Kidney (tissue), 22 donors: Measurements from ENCODE around the gene PPRC1. TPM values are rescaled to one million over a fixed set of nuclear protein-coding genes. Genes with fewer than 3 reads are reported as not detected.

Experiments
- DNase-seq, 5 donors: peaks; one replicate each; pipeline ENCODE4 v3.0.0-alpha.2; 2013 to 2020
- FAIRE-seq: peaks from 2 replicates; lab custom pipeline; 2012; peaks lifted over from hg19 to GRCh38; lab: Jason Lieb, UNC
- H3K27ac ChIP-seq, 2 donors: one replicate each; pipeline ENCODE4 v1.7.0; 2013; ENCODE audit warnings: low read depth in 2 of 2, low read length in 2 of 2, inconsistent platforms in 1 of 2
- H3K27me3 ChIP-seq: one replicate; pipeline ENCODE4 v1.7.1; 2013; ENCODE audit warnings: low read length, inconsistent platforms; ENCODE audit not compliant: control insufficient read depth, insufficient read depth
- H3K36me3 ChIP-seq, 3 donors: one replicate each; pipeline versions ENCODE4 v1.7.0 to v1.7.1; 2013; ENCODE audit warnings: low read length in 3 of 3, control low read depth in 1 of 3, inconsistent platforms in 1 of 3; ENCODE audit not compliant: insufficient read depth in 3 of 3, control insufficient read depth in 2 of 3
- H3K4me1 ChIP-seq, 3 donors: one replicate each; pipeline versions ENCODE4 v1.7.0 to v1.7.1; 2013; ENCODE audit warnings: low read length in 3 of 3, inconsistent platforms in 1 of 3, low read depth in 1 of 3; ENCODE audit not compliant: control insufficient read depth in 2 of 3, insufficient read depth in 2 of 3
- H3K4me3 ChIP-seq, 3 donors: one replicate each; pipeline versions ENCODE4 v1.7.0 to v1.8.1; 2013; ENCODE audit warnings: low read length in 3 of 3, control low read depth in 1 of 3, inconsistent platforms in 1 of 3
- H3K9ac ChIP-seq, 3 donors: one replicate each; pipeline versions ENCODE4 v1.7.0 to v1.7.1; 2013; ENCODE audit warnings: low read length in 3 of 3, control low read depth in 1 of 3, inconsistent platforms in 1 of 3
- H3K9me3 ChIP-seq, 3 donors: one replicate each; pipeline versions ENCODE4 v1.7.0 to v1.7.1; 2013; ENCODE audit warnings: low read length in 3 of 3, control low read depth in 1 of 3, inconsistent platforms in 1 of 3; ENCODE audit not compliant: control insufficient read depth in 2 of 3, insufficient read depth in 1 of 3
- intact Hi-C: fragments of 100-400 bp; cut with DNase I; formaldehyde crosslinking; loops from one replicate; pipeline ENCODE4 v1.11.1; 2022
- long read RNA-seq, 10 donors: library from polyadenylated mRNA in 1 of 10; unstranded in 1 of 10; transcript quantifications; one replicate each; pipeline ENCODE4 v2.0.0 and lab custom pipeline, GENCODE V29; 2021 to 2026
- polyA plus RNA-seq: library from polyadenylated mRNA; stranded (reverse); fragments of 350-450 nt; fragmentation: Illumina TruSeq; extraction: RNeasy Lipid Tissue Mini Kit (QIAGEN cat#74804); gene quantifications from one replicate; pipeline ENCODE4 v1.2.3, GENCODE V29; 2014; ENCODE audit warnings: low read depth, low replicate concordance; ENCODE audit not compliant: insufficient read depth
- total RNA-seq: library from RNA; stranded (reverse); fragmentation: NEBNext Ultra II Directional; extraction: Animal tissue kit (Norgen Biotek cat#: 25700); gene quantifications from one replicate; pipeline ENCODE4 v1.2.1, GENCODE V29; 2021
- TF ChIP-seq, protein P1 (sequence below): IDR thresholded peaks from 3 replicates; pipeline ENCODE4 v1.5.1; 2012; ENCODE audit warnings: mild to moderate bottlenecking, moderate library complexity, borderline replicate concordance; ENCODE audit not compliant: insufficient read depth; ENCODE audit errors: extremely low read depth
- donor health status: control.
- donor health status: control.
- donor health status: control.
- donor health status: control.
- donor health status: control.
- donor health status: DM: yes; HTN: yes; CAD: no.
- donor health status: Normal renal cell carcinoma (clear cell type).

Gene PPRC1, protein sequence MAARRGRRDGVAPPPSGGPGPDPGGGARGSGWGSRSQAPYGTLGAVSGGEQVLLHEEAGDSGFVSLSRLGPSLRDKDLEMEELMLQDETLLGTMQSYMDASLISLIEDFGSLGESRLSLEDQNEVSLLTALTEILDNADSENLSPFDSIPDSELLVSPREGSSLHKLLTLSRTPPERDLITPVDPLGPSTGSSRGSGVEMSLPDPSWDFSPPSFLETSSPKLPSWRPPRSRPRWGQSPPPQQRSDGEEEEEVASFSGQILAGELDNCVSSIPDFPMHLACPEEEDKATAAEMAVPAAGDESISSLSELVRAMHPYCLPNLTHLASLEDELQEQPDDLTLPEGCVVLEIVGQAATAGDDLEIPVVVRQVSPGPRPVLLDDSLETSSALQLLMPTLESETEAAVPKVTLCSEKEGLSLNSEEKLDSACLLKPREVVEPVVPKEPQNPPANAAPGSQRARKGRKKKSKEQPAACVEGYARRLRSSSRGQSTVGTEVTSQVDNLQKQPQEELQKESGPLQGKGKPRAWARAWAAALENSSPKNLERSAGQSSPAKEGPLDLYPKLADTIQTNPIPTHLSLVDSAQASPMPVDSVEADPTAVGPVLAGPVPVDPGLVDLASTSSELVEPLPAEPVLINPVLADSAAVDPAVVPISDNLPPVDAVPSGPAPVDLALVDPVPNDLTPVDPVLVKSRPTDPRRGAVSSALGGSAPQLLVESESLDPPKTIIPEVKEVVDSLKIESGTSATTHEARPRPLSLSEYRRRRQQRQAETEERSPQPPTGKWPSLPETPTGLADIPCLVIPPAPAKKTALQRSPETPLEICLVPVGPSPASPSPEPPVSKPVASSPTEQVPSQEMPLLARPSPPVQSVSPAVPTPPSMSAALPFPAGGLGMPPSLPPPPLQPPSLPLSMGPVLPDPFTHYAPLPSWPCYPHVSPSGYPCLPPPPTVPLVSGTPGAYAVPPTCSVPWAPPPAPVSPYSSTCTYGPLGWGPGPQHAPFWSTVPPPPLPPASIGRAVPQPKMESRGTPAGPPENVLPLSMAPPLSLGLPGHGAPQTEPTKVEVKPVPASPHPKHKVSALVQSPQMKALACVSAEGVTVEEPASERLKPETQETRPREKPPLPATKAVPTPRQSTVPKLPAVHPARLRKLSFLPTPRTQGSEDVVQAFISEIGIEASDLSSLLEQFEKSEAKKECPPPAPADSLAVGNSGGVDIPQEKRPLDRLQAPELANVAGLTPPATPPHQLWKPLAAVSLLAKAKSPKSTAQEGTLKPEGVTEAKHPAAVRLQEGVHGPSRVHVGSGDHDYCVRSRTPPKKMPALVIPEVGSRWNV (N-terminal part only)
- 32.1 TPM for total RNA-seq
- polyA plus RNA-seq = 8.7 TPM
- long read RNA-seq, donor 1 = 0 reads
- long read RNA-seq, donor 2, partial matches to known transcripts = 7 of 9 reads
- long read RNA-seq, donor 2, other reads (novel, unspliced or antisense) = 0 of 9 reads
- long read RNA-seq, donor 3, partial matches to known transcripts = 0 of 1 reads
- long read RNA-seq, donor 3, other reads (novel, unspliced or antisense) = 0 of 1 reads
- long read RNA-seq, donor 4, partial matches to known transcripts = 0 of 1 reads
- long read RNA-seq, donor 4, other reads (novel, unspliced or antisense) = 0 of 1 reads
- long read RNA-seq, donor 5, partial matches to known transcripts = 0 of 1 reads
- long read RNA-seq, donor 5, other reads (novel, unspliced or antisense) = 0 of 1 reads
- long read RNA-seq, donor 6 = 0 reads
- long read RNA-seq, donor 7, transcript PPRC1-202 (10 exons, 2,163 nt) = major isoform, 5 of 11 reads
- long read RNA-seq, donor 7, partial matches to known transcripts = 4 of 11 reads
- long read RNA-seq, donor 7, other reads (novel, unspliced or antisense) = 2 of 11 reads
- long read RNA-seq, donor 8 = 0 reads
- long read RNA-seq, donor 9, partial matches to known transcripts = 0 of 1 reads
- long read RNA-seq, donor 9, other reads (novel, unspliced or antisense) = 0 of 1 reads
- long read RNA-seq, donor 10, full-length matches to known transcripts = 1 of 1 reads
- long read RNA-seq, donor 10, partial matches to known transcripts = 0 of 1 reads
- long read RNA-seq, donor 10, other reads (novel, unspliced or antisense) = 0 of 1 reads

GRCh38 chr10:102132563-102133372 lies at the start of gene PPRC1:
PPRC1 (plus strand) TSS chr10:102133040; CDS start chr10:102133069, 29 bp downstream.
- no peaks in the 10 kb centered on the region for H3K9me3 ChIP-seq
- TF ChIP-seq, protein P1, sequence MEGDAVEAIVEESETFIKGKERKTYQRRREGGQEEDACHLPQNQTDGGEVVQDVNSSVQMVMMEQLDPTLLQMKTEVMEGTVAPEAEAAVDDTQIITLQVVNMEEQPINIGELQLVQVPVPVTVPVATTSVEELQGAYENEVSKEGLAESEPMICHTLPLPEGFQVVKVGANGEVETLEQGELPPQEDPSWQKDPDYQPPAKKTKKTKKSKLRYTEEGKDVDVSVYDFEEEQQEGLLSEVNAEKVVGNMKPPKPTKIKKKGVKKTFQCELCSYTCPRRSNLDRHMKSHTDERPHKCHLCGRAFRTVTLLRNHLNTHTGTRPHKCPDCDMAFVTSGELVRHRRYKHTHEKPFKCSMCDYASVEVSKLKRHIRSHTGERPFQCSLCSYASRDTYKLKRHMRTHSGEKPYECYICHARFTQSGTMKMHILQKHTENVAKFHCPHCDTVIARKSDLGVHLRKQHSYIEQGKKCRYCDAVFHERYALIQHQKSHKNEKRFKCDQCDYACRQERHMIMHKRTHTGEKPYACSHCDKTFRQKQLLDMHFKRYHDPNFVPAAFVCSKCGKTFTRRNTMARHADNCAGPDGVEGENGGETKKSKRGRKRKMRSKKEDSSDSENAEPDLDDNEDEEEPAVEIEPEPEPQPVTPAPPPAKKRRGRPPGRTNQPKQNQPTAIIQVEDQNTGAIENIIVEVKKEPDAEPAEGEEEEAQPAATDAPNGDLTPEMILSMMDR = peak; percentile 77
- intact Hi-C loops = no loop called here

DNA sequence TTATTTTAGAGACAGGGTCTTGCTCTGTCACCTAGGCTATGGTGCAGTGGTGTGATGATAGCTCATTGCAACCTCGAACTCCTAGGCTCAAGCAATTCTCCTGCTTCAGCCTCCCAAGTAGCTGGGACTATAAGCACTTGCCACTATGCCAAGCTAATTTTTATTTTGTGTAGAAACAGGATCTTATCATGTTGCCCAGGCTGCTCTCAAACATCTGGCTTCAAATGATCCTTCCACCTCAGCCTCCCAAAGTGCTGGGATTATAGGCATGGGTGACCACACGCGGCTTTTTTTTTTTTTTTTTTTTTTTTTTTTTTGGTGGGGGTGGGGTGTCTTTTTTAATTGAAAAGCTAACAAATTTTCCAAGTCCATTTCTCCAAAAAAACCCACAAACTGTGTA lies 49.3 kb upstream of the PPRC1 start:
- Histone ChIP-seq H3K9ac (no peak overlapping the region), H3K27me3 (no peaks in the 10 kb centered on the region), H3K4me1 (no peaks in the 10 kb centered on the region), H3K4me3 (no peak overlapping the region), H3K9me3 (no peaks in the 10 kb centered on the region), H3K36me3 (no peaks in the 10 kb centered on the region), H3K27ac (no peak overlapping the region)
- DNase-seq (no peak), FAIRE-seq (no peak)
- TF ChIP-seq, protein P1 = no peak
- intact Hi-C loops = no loop called here

More at GRCh38 chr10:102132563-102133372, at the start of gene PPRC1:
- Histone ChIP-seq H3K27me3 (no peaks in the 10 kb centered on the region), H3K4me3 (peak within 1 kb of the TSS; percentile 87 to 98 (median 97)), H3K4me1 (peaks cover 0 to 12% (median 10%) of the 10 kb centered on the region in 3 donors), H3K27ac (peak within 1 kb of the TSS; percentile 92 to 97), H3K9ac (peak within 1 kb of the TSS; percentile 79 to 91 (median 82)), H3K36me3 (peaks cover 0 to under 1% (median under 1%) of the 10 kb centered on the region in 3 donors)
- FAIRE-seq (no peak), DNase-seq (peak; percentile 98 to 100 (median 99))
